IPS-18c (cell line): ENCODE results near the gene RBMY1J.
"Not testable (repeated sequence)": the region's sequence is repeated elsewhere in the genome, so short reads cannot be mapped to it uniquely, and the experiment has no call there.

Experiments used
- H3K4me3 ChIP-seq: 2 replicates; pipeline ENCODE4 v1.7.0; 2013; ENCODE audit warnings: low read depth, mild to moderate bottlenecking, low read length, moderate library complexity; ENCODE audit not compliant: insufficient read depth
- H3K9me3 ChIP-seq: one replicate; pipeline ENCODE4 v1.6.1; 2013; ENCODE audit warnings: mild to moderate bottlenecking, low read length, moderate library complexity; ENCODE audit not compliant: control insufficient read depth, insufficient read depth

Gene RBMY1J

DNA sequence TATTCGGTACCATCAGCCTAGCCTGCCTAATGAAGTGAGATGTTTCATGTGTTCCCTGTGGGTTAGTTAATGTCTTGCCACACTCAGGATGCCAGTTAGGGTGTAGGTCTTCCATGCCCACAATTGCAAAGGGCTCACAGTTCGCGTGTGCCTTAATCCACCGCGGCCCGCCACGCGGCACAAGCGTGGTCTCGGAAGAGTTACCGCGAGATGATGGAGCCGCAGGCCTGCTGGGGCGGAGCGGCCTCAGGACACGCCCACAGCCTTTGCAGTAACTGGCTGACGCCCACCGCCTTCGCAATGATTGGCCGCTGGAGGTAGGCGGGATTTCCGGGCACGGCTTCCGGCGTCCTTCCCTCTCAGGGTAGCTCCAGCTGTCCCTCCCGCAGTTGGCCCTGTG lies at the start of gene RBMY1J:
TSS of gene RBMY1J (plus strand) at position 301 of the 400 bp plus-strand sequence. CDS start 2,038 bp downstream, outside the sequence.
- not testable (repeated sequence) for H3K9me3 ChIP-seq, H3K4me3 ChIP-seq

DNA sequence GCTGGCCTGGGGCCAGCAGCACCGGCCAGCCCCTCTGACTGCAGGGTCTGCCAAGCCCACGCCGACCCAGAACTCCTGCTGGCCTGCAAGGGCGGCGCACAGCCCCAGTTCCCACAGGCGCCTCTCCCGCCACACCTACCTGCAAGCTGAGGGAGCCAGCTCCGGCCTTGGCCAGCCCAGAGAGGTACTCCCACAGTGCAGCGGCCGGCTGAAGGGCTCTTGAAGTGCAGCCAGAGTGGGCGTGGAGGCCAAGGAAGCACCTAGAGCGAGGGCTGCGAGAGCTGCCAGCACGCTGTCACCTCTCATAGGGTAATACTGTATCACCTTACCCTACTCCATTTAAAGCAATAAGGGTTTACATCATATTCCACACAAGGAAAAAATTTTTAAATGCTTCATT lies 35.8 kb upstream of the RBMY1J start:
- Histone ChIP-seq H3K4me3 (no peak overlapping the region), H3K9me3 (no peaks in the 10 kb centered on the region)

DNA sequence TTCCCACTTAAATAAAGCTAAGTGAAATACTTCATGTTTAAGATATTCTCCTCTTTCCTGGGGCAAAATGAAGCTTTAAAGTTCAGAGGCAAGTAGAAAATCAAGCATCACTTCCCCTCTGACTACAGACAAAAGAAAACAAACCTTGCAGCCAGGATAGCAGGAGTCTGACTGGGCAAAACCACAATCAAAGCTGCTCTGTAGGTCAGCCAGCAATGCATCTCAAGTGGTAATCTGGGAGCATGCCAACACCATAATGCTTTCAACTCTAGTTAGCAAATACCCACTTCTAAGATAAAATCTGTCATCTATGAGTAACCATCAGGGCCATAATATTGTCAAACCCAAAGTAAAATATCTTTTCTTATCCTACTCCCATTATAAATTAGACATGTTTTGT lies 32.6 kb upstream of the RBMY1J start:
- Histone ChIP-seq H3K4me3 (no peak overlapping the region), H3K9me3 (no peaks in the 10 kb centered on the region)

DNA sequence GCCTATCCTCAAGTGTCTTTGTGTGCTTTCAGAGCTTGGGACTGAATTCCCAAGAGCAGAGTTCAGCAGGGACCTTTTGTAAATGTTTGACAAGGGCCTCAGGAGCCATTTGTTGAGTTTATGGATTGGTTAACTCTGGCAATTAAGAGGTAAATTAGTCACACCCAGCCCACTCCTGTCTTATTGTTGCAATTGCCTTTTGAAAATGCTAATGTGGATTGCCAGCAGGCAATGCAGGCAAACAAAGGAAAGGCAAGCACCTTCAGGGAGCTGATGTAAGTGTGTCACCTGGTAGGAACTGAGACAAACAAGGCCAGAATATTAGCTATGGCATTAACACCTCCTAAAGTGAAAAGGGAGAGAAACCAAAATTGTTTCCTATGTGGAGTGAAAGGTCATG lies 29.7 kb upstream of the RBMY1J start:
- no peak overlapping the region for H3K4me3 ChIP-seq

DNA sequence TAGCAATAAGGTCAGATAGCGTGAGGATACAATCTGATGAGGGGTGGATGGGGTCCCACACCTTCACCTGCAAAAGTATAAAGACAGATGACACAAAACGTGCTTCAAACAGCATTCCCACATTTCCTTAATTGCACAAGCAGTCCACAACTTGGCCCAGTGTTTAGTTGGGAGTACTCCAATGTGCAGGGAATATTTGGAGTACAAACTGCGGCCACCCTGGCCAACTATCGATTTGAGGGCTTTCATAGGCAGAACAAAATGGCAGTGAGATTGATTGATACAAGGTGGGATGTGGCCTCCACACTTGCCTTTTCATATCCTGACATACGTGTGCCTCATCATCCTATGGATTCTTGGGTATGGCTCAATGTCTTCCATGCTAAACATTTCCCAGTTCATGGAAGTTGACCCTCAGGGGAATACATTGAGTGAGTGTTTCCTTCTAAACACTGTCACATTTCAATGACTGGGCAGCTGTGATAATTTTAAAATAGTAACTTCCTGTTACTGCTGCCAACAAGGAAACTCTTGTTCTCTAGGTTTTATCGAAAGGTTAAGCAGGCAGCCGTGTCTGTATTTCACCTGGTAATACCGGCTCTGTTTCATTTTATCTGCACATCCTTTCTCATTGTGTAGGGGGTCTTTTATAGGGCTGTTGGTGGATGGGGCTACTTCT lies 41.6 kb downstream of the RBMY1J start:
- not testable (repeated sequence) for H3K4me3 ChIP-seq, H3K9me3 ChIP-seq

More for the DNA sequence above, 29.7 kb upstream of the RBMY1J start:
- H3K9me3 ChIP-seq, result no peaks in the 10 kb centered on the region

DNA sequence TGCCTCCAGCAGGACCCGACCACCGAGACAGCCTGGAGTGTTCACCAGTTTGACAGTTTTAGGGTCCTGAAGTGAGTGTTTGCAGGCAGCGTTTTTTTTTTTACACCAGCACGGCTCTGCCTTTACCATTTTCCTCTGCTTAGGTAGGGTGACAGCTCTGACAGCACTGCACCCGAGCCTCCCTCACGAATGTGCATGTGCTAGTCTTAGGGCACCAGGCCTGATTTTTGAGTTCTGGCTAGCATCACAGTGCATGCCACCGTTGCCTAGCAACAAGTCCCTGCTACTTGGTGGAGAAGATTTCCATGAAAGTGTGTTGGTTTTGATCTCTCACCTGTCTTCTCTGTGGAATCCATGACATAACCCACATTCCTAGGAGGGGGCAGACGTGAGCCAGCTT lies 52.3 kb downstream of the RBMY1J start:
- H3K9me3 ChIP-seq, H3K4me3 ChIP-seq: not testable (repeated sequence)

DNA sequence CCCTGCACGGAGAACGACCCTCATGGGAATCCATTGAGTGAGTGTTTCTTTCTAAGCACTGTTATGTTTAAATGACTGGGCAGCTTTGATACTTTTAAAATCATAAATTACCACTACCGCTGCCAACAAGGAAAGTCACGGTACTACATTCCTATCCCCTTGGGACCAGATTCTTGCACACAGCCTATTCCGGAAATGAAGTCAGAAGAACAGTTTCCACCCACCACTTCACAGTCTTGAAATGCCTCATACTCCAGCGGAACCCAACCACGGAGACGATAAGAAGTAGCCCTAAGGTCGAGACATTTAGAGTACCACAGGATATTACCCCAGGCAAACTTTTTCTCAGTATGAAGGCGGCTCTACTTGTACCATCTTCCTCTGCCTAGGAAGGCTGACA lies 58.8 kb downstream of the RBMY1J start:
- H3K4me3 ChIP-seq, H3K9me3 ChIP-seq: not testable (repeated sequence)
